Pulmonary artery endothelial cell (primary cell): Measurements from ENCODE around the gene GNPDA1. TPM values are rescaled to one million over a fixed set of nuclear protein-coding genes. Genes with fewer than 3 reads are reported as not detected.

Source experiments
- DNase-seq: peaks from one replicate; pipeline ENCODE4 v3.0.0-alpha.2; 2011; ENCODE audit warnings: low read depth, low spot score
- total RNA-seq: library from RNA; depleted of rRNA; stranded (reverse); fragments of >200 nt; gene quantifications from 2 replicates; pipeline ENCODE4 v1.2.3, GENCODE V29; 2014

Gene GNPDA1
- total RNA-seq, 1 donor from 2014 or later, result 46.5 TPM

- no peak for DNase-seq
Measured at GRCh38 chr5:141995656-141996055, 17.2 kb downstream of the GNPDA1 start.

- no peak for DNase-seq
Measured at GRCh38 chr5:141994511-141995136, 18.2 kb downstream of the GNPDA1 start.

- DNase-seq, result no peak
Measured at GRCh38 chr5:141992349-141992963, 20.4 kb downstream of the GNPDA1 start.

GRCh38 chr5:141989720-141990119 is 23.1 kb downstream of the GNPDA1 start:
- no peak for DNase-seq

- no peak for DNase-seq
Measured at GRCh38 chr5:141986072-141986471, 26.8 kb downstream of the GNPDA1 start.

- DNase-seq, result no peak
Measured at GRCh38 chr5:141982626-141983025, 30.2 kb downstream of the GNPDA1 start.

GRCh38 chr5:141978389-141978788 is 34.4 kb downstream of the GNPDA1 start:
- DNase-seq, result no peak

GRCh38 chr5:141976176-141976575 is 36.7 kb downstream of the GNPDA1 start:
- no peak for DNase-seq

- no peak for DNase-seq
Measured at GRCh38 chr5:141973871-141974595, 38.8 kb downstream of the GNPDA1 start.

- DNase-seq, result no peak
Measured at GRCh38 chr5:141969783-141970771, 42.8 kb downstream of the GNPDA1 start.

GRCh38 chr5:141968914-141969608 is 43.8 kb downstream of the GNPDA1 start, which contains the start of gene RNF14:
TSS of gene RNF14 (plus strand) at chr5:141969105. CDS start at chr5:141973589, 4,484 bp downstream.
- peak; percentile 81 for DNase-seq

GRCh38 chr5:141966963-141967333 is 45.9 kb downstream of the GNPDA1 start:
- DNase-seq, result no peak

GRCh38 chr5:141966275-141966962 is 46.4 kb downstream of the GNPDA1 start:
- DNase-seq, result no peak

- DNase-seq, result no peak
Measured at GRCh38 chr5:141965071-141965470, 47.8 kb downstream of the GNPDA1 start.

- no peak for DNase-seq
Measured at GRCh38 chr5:141963701-141964100, 49.1 kb downstream of the GNPDA1 start.

- DNase-seq, result no peak
Measured at GRCh38 chr5:141961466-141961865, 51.4 kb downstream of the GNPDA1 start.

GRCh38 chr5:141960449-141961323 is 52.1 kb downstream of the GNPDA1 start:
- DNase-seq, result no peak

GRCh38 chr5:141960018-141960417 is 52.8 kb downstream of the GNPDA1 start:
- DNase-seq, result no peak

GRCh38 chr5:141958546-141959172 is 54.2 kb downstream of the GNPDA1 start:
- DNase-seq, result no peak
